Cardiac septum (tissue), 1 donor: Measurements from ENCODE around the gene MRGPRF. TPM values are rescaled to one million over a fixed set of nuclear protein-coding genes. Genes with fewer than 3 reads are reported as not detected.

ENCODE experiments used
- DNase-seq: peaks from one replicate; pipeline ENCODE4 v3.0.0-alpha.2; 2020; ENCODE audit warnings: low spot score
- intact Hi-C: fragments of 100-400 bp; cut with DNase I; formaldehyde crosslinking; loops from one replicate; pipeline ENCODE4 v1.14.0; 2022
- total RNA-seq: library from RNA; stranded (reverse); fragmentation: NEBNext Ultra II Directional; extraction: Animal tissue kit (Norgen Biotek cat#: 25700); gene quantifications from one replicate; pipeline ENCODE4 v1.2.1, GENCODE V29; 2021
- donor health status: DM: no; HTN: no; CAD: no.

Gene MRGPRF
- total RNA-seq, 1 donor from 2014 or later, result 2.3 TPM

- no peak for DNase-seq
- intact Hi-C loops, result no loop called here
Observed at GRCh38 chr11:68994894-68995285, 18.2 kb downstream of the MRGPRF start.

GRCh38 chr11:68994161-68994893, 18.7 kb downstream of the MRGPRF start:
- peak; percentile 66 for DNase-seq
- intact Hi-C loops, result no loop called here

- no peak for DNase-seq
- intact Hi-C loops, result no loop called here
Observed at GRCh38 chr11:68993546-68993945, 19.5 kb downstream of the MRGPRF start.

- intact Hi-C loops, result no loop called here
- no peak for DNase-seq
Observed at GRCh38 chr11:68992743-68993255, 20.2 kb downstream of the MRGPRF start.

- DNase-seq, result peak; percentile 51
- intact Hi-C loops, result no loop called here
Observed at GRCh38 chr11:68990995-68991780, 21.9 kb downstream of the MRGPRF start.

- intact Hi-C loops, result no loop called here
- DNase-seq, result peak; percentile 43
Observed at GRCh38 chr11:68989936-68990606, 23.0 kb downstream of the MRGPRF start.

- intact Hi-C loops, result no loop called here
- no peak for DNase-seq
Observed at GRCh38 chr11:68988491-68988890, 24.6 kb downstream of the MRGPRF start.

GRCh38 chr11:68987211-68987610, 25.8 kb downstream of the MRGPRF start:
- DNase-seq, result no peak
- intact Hi-C loops, result no loop called here

GRCh38 chr11:68983801-68984200, 29.2 kb downstream of the MRGPRF start:
- intact Hi-C loops, result no loop called here
- DNase-seq, result no peak

GRCh38 chr11:68982134-68982533, 30.9 kb downstream of the MRGPRF start:
- no peak for DNase-seq
- intact Hi-C loops, result no loop called here

- intact Hi-C loops, result no loop called here
Observed at GRCh38 chr11:68980776-68981065, 32.3 kb downstream of the MRGPRF start, which contains the start of gene MRGPRD. Gene MRGPRD (minus strand): TSS chr11:68980986. CDS start chr11:68980986, 0 bp downstream.

GRCh38 chr11:68979931-68980775, 32.9 kb downstream of the MRGPRF start:
- intact Hi-C loops, result no loop called here
- peak; percentile 66 for DNase-seq

More at GRCh38 chr11:68980776-68981065, 32.3 kb downstream of the MRGPRF start, which contains the start of gene MRGPRD:
- DNase-seq, result peak; percentile 22

GRCh38 chr11:68978931-68979594, 34.0 kb downstream of the MRGPRF start:
- peak; percentile 72 for DNase-seq
- intact Hi-C loops, result no loop called here

- intact Hi-C loops, result no loop called here
- no peak for DNase-seq
Observed at GRCh38 chr11:68978626-68978930, 34.5 kb downstream of the MRGPRF start.

- peak; percentile 51 for DNase-seq
- intact Hi-C loops, result no loop called here
Observed at GRCh38 chr11:68977781-68978625, 35.0 kb downstream of the MRGPRF start.

GRCh38 chr11:68976563-68976962, 36.5 kb downstream of the MRGPRF start:
- intact Hi-C loops, result no loop called here
- DNase-seq, result no peak

GRCh38 chr11:68976095-68976494, 37.0 kb downstream of the MRGPRF start:
- DNase-seq, result no peak
- intact Hi-C loops, result no loop called here
